Gastrocnemius medialis (tissue), 4 donors: ENCODE measurements around the gene FGFR4.

Experiments
- POLR2A ChIP-seq, 2 donors: fragments of 450-650 bp; IDR thresholded peaks; one replicate each; pipeline ENCODE4 v1.6.1; 2017; ENCODE audit warnings: antibody characterized with exemption in 2 of 2, mild to moderate bottlenecking in 2 of 2, moderate library complexity in 2 of 2
- TF ChIP-seq, protein P1 (sequence below), 5 experiments: fragments of 450-650 bp in 3 of 5; fragments of 200-600 bp in 2 of 5; sonication (generic) in 2 of 5; IDR thresholded peaks in 4 of 5; conservative IDR thresholded peaks in 1 of 5; 1 replicate in 4 of 5; 2 replicates in 1 of 5; pipeline ENCODE4 v1.5.1; 2016 to 2019; ENCODE audit warnings: antibody characterized with exemption in 5 of 5, mild to moderate bottlenecking in 3 of 5, moderate library complexity in 3 of 5

DNA sequence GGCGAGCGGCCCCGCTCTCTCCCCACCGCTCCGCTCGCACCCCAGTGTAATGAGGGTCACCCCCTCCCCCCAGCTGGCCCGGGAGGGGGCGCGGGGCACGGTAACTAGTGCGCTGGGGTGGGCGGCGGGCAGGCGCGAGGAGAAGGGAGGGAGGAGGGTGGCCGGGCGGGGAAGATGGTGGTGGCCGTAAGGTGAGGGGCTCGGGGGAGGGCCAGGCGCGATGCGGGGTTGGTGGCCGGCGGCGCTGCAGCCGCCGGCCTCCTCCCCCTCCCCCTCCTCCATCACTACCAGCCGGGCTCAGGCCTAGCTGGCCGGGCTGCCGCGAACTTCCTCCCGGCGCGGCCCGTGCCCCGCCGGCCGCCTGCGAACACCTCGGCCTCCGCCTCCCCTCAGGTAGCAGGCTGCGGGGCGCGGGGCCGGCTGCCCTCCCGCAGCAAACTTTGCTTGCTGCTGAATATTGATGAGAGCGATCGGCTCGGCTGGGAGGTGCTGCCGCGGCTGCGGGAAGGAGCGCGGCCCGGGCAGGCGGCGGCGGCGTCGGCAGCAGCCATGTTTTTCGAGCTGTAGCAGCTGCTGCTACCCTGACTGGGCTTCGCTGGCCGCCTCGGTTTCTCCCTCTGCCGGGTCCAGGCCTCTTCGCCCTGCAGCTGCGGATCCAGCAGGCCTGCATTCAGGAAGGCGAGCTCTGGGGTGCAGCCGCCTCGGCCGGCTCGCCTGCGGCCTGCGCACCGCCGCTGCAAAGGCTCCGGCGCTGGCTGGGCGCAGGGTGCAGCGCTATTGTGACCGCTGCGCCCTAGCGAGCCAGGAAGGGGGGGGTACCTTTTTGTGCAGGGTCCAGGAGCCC, 47.4 kb downstream of the FGFR4 start:
- TF ChIP-seq, protein P1, sequence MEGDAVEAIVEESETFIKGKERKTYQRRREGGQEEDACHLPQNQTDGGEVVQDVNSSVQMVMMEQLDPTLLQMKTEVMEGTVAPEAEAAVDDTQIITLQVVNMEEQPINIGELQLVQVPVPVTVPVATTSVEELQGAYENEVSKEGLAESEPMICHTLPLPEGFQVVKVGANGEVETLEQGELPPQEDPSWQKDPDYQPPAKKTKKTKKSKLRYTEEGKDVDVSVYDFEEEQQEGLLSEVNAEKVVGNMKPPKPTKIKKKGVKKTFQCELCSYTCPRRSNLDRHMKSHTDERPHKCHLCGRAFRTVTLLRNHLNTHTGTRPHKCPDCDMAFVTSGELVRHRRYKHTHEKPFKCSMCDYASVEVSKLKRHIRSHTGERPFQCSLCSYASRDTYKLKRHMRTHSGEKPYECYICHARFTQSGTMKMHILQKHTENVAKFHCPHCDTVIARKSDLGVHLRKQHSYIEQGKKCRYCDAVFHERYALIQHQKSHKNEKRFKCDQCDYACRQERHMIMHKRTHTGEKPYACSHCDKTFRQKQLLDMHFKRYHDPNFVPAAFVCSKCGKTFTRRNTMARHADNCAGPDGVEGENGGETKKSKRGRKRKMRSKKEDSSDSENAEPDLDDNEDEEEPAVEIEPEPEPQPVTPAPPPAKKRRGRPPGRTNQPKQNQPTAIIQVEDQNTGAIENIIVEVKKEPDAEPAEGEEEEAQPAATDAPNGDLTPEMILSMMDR (IDR thresholded peaks at IDR 0.05 in 4 of 5, conservative IDR thresholded peaks at IDR 0.05 in 1 of 5) = no peak
- TF ChIP-seq POLR2A (IDR thresholded peaks at IDR 0.05) = no peak
